IPS-18a (cell line): Measurements from ENCODE around the gene KANSL1L.

Experiments used
- H3K27ac ChIP-seq: one replicate; pipeline ENCODE4 v1.5.1; 2013; ENCODE audit warnings: low read length
- H3K27me3 ChIP-seq: one replicate; pipeline ENCODE4 v1.6.1; 2013; ENCODE audit warnings: mild to moderate bottlenecking, low read length; ENCODE audit not compliant: control insufficient read depth, insufficient read depth
- H3K36me3 ChIP-seq: one replicate; pipeline ENCODE4 v1.6.1; 2013; ENCODE audit warnings: low read depth, low read length; ENCODE audit not compliant: control insufficient read depth
- H3K4me1 ChIP-seq: one replicate; pipeline ENCODE4 v1.6.1; 2013; ENCODE audit warnings: low read depth, low read length; ENCODE audit not compliant: control insufficient read depth
- H3K4me3 ChIP-seq: one replicate; pipeline ENCODE4 v1.5.1; 2013; ENCODE audit warnings: low read length
- H3K9ac ChIP-seq: one replicate; pipeline ENCODE4 v1.6.1; 2013; ENCODE audit warnings: mild to moderate bottlenecking, low read length, moderate library complexity
- H3K9me3 ChIP-seq: one replicate; pipeline ENCODE4 v1.6.1; 2013; ENCODE audit warnings: low read depth, low read length; ENCODE audit not compliant: control insufficient read depth

Gene KANSL1L

GRCh38 chr2:210128961-210129360 is 42.2 kb downstream of the KANSL1L start:
- Histone ChIP-seq H3K27ac (no peak overlapping the region), H3K36me3 (peaks cover 4% of the 10 kb centered on the region), H3K4me3 (no peak overlapping the region), H3K9me3 (peaks cover 10% of the 10 kb centered on the region), H3K4me1 (peaks cover 7% of the 10 kb centered on the region), H3K9ac (no peak overlapping the region), H3K27me3 (no peaks in the 10 kb centered on the region)

GRCh38 chr2:210113614-210114235 is 57.5 kb downstream of the KANSL1L start:
- Histone ChIP-seq H3K36me3 (no peaks in the 10 kb centered on the region), H3K27ac (no peak overlapping the region), H3K27me3 (no peaks in the 10 kb centered on the region), H3K9ac (no peak overlapping the region), H3K9me3 (no peaks in the 10 kb centered on the region), H3K4me1 (no peaks in the 10 kb centered on the region), H3K4me3 (no peak overlapping the region)

GRCh38 chr2:210112871-210113270 is 58.3 kb downstream of the KANSL1L start:
- Histone ChIP-seq H3K27ac (no peak overlapping the region), H3K9me3 (no peaks in the 10 kb centered on the region), H3K4me3 (no peak overlapping the region), H3K27me3 (no peaks in the 10 kb centered on the region), H3K36me3 (no peaks in the 10 kb centered on the region), H3K9ac (no peak overlapping the region), H3K4me1 (no peaks in the 10 kb centered on the region)

GRCh38 chr2:210099940-210100339 is 71.3 kb downstream of the KANSL1L start:
- H3K36me3 ChIP-seq: no peaks in the 10 kb centered on the region
- H3K4me1 ChIP-seq: peaks cover 4% of the 10 kb centered on the region
- no peak overlapping the region for H3K27ac ChIP-seq
- no peaks in the 10 kb centered on the region for H3K27me3 ChIP-seq
- H3K9me3 ChIP-seq: no peaks in the 10 kb centered on the region
- H3K4me3 ChIP-seq: no peak overlapping the region
- no peak overlapping the region for H3K9ac ChIP-seq

- peaks cover 4% of the 10 kb centered on the region for H3K4me1 ChIP-seq
- no peak overlapping the region for H3K4me3 ChIP-seq
- H3K27me3 ChIP-seq: no peaks in the 10 kb centered on the region
- H3K36me3 ChIP-seq: no peaks in the 10 kb centered on the region
- H3K27ac ChIP-seq: no peak overlapping the region
- no peak overlapping the region for H3K9ac ChIP-seq
- no peaks in the 10 kb centered on the region for H3K9me3 ChIP-seq
Observed at GRCh38 chr2:210094787-210095186, 76.4 kb downstream of the KANSL1L start.

GRCh38 chr2:210092791-210093190 is 78.4 kb downstream of the KANSL1L start:
- no peak overlapping the region for H3K9ac ChIP-seq
- no peaks in the 10 kb centered on the region for H3K9me3 ChIP-seq
- no peaks in the 10 kb centered on the region for H3K36me3 ChIP-seq
- no peaks in the 10 kb centered on the region for H3K27me3 ChIP-seq
- H3K27ac ChIP-seq: no peak overlapping the region
- no peak overlapping the region for H3K4me3 ChIP-seq
- no peaks in the 10 kb centered on the region for H3K4me1 ChIP-seq

GRCh38 chr2:210086930-210087329 is 84.3 kb downstream of the KANSL1L start:
- Histone ChIP-seq H3K27ac (no peak overlapping the region), H3K36me3 (no peaks in the 10 kb centered on the region), H3K9ac (no peak overlapping the region), H3K4me3 (no peak overlapping the region), H3K4me1 (no peaks in the 10 kb centered on the region), H3K27me3 (no peaks in the 10 kb centered on the region), H3K9me3 (no peaks in the 10 kb centered on the region)

- H3K27ac ChIP-seq: no peak overlapping the region
Observed at GRCh38 chr2:210086292-210086691, 84.9 kb downstream of the KANSL1L start.

GRCh38 chr2:210072922-210073509 is 98.2 kb downstream of the KANSL1L start:
- H3K27me3 ChIP-seq: no peaks in the 10 kb centered on the region
- H3K27ac ChIP-seq: no peak overlapping the region
- peaks cover 6% of the 10 kb centered on the region for H3K4me1 ChIP-seq
- no peaks in the 10 kb centered on the region for H3K9me3 ChIP-seq
- H3K4me3 ChIP-seq: no peak overlapping the region
- H3K36me3 ChIP-seq: no peaks in the 10 kb centered on the region
- no peak overlapping the region for H3K9ac ChIP-seq

More at GRCh38 chr2:210086292-210086691, 84.9 kb downstream of the KANSL1L start:
- Histone ChIP-seq H3K4me1 (no peaks in the 10 kb centered on the region), H3K27me3 (no peaks in the 10 kb centered on the region), H3K9me3 (no peaks in the 10 kb centered on the region), H3K4me3 (no peak overlapping the region), H3K36me3 (no peaks in the 10 kb centered on the region), H3K9ac (no peak overlapping the region)

GRCh38 chr2:210072493-210072892 is 98.7 kb downstream of the KANSL1L start:
- no peaks in the 10 kb centered on the region for H3K9me3 ChIP-seq
- H3K27me3 ChIP-seq: no peaks in the 10 kb centered on the region
- H3K36me3 ChIP-seq: no peaks in the 10 kb centered on the region
- H3K9ac ChIP-seq: no peak overlapping the region
- no peak overlapping the region for H3K27ac ChIP-seq
- H3K4me3 ChIP-seq: no peak overlapping the region
- H3K4me1 ChIP-seq: peaks cover 6% of the 10 kb centered on the region

GRCh38 chr2:210063306-210063705 is 107.9 kb downstream of the KANSL1L start:
- H3K36me3 ChIP-seq: no peaks in the 10 kb centered on the region
- no peaks in the 10 kb centered on the region for H3K9me3 ChIP-seq
- no peak overlapping the region for H3K9ac ChIP-seq
- H3K4me3 ChIP-seq: no peak overlapping the region
- H3K4me1 ChIP-seq: no peaks in the 10 kb centered on the region
- no peaks in the 10 kb centered on the region for H3K27me3 ChIP-seq
- no peak overlapping the region for H3K27ac ChIP-seq

GRCh38 chr2:210055825-210056224 is 115.4 kb downstream of the KANSL1L start:
- H3K27me3 ChIP-seq: no peaks in the 10 kb centered on the region
- no peak overlapping the region for H3K9ac ChIP-seq
- peaks cover 3% of the 10 kb centered on the region for H3K9me3 ChIP-seq
- H3K4me3 ChIP-seq: no peak overlapping the region
- no peak overlapping the region for H3K27ac ChIP-seq
- no peaks in the 10 kb centered on the region for H3K4me1 ChIP-seq
- no peaks in the 10 kb centered on the region for H3K36me3 ChIP-seq
